Stimulated activated CD8-positive, alpha-beta memory T cell treated with anti-CD3 and anti-CD28 coated beads, Interleukin-12 subunit alpha, Interleukin-12 subunit beta, amount 100 ng/mL, for 1 hour (primary cell): ENCODE results near the gene EYA2.
"Not testable (repeated sequence)": the region's sequence is repeated elsewhere in the genome, so short reads cannot be mapped to it uniquely, and the experiment has no call there.

Experiments used
- DNase-seq: peaks from one replicate; pipeline ENCODE4 v3.0.0-alpha.2; 2020; ENCODE audit warnings: low read depth

EYA2 gene

DNA sequence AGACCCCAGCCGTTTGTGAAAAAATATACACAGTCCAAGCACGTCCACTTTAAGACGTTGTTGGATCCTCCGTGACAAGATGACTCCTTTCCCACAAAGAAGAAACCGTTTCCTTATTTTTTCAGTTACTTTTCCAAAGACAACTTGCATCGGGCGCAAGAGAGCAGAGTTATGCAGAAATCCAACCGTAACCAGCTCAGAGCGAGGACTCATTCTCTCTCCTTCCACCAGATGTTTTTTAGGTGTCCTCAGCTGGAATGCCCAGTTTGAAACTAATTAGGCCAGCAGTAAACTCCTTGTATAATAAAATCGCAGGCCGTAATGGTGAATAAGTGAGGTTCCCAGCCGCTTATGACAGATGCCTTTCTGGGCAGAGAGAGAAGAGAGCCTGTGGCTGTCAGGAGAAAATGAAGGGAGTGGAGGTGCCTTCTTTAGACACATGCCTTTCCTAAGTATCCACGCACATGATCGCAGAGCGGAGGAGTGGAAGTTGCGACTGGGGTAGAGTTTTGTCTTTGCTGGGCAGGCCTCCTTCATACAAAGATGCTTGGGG, 2.8 kb downstream of the EYA2 start:
- DNase-seq, result no peak

GRCh38 chr20:46898423-46898822, 3.8 kb downstream of the EYA2 start:
- no peak for DNase-seq

DNA sequence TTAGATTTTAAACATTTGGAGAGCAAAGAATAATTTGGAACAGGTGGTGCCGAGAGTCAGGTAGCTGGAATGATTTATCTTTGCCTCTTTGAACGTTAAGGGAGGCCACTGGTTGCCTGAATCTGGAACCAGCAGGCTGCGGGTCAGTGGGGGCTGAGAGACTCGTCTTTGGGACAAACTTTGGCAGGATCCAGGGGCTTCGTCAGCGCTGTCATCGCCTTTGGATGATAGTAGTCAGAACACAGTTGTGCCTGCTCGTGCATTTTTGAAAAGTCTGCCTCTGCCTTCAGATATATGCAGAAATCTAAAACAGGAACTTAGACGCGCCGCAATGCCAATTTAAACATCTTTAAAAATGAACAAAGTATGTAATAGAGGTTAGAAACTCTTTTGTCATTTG, 5.0 kb downstream of the EYA2 start:
- no peak for DNase-seq

GRCh38 chr20:46900086-46900485, 5.4 kb downstream of the EYA2 start:
- no peak for DNase-seq

DNA sequence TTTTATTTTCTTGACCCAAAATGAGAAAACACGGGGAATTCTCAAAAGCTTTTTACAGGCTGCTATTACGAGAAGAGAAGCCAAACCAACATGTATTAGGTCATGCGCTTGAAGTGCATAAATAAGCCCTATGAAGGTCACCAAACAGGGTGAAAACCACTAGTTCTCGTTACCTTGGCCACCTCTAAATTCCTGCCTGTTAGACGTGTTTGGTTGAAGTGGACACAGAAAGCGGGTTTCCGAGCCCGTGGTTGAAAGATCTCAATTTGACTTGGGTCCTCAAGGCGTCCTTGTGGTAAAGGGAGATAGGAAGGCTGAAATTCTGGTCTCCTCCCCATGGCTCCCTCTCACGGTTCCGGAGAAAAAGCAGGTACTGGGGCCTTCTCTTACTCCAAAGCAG, 6.2 kb downstream of the EYA2 start:
- no peak for DNase-seq

GRCh38 chr20:46901638-46902037, 7.0 kb downstream of the EYA2 start:
- no peak for DNase-seq

- DNase-seq, result no peak
These were observed 8.6 kb downstream of the EYA2 start for GRCh38 chr20:46903256-46903655.

DNA sequence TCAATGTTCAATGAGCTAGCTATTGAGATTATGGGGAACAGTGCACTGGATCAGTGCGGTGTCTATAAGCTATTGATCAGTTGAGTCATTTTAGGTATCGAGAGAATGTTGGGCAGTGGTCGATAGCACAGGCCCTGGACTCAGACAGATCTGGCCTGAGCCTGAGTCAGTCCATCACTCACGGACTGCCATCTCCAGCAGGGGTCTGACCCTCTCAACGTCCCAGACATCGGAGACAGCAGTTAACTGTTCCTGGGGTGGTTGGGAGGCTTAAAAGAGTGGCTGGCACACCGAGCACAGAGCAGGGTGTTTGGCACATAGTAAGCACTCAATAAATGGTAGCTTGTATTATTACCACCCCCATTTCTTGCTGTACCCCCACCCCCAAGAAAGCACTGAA, 9.3 kb downstream of the EYA2 start:
- DNase-seq, result no peak

GRCh38 chr20:46905364-46906125, 10.9 kb downstream of the EYA2 start:
- DNase-seq, result no peak

- no peak for DNase-seq
These were observed 18.8 kb downstream of the EYA2 start for GRCh38 chr20:46913329-46914044.

DNA sequence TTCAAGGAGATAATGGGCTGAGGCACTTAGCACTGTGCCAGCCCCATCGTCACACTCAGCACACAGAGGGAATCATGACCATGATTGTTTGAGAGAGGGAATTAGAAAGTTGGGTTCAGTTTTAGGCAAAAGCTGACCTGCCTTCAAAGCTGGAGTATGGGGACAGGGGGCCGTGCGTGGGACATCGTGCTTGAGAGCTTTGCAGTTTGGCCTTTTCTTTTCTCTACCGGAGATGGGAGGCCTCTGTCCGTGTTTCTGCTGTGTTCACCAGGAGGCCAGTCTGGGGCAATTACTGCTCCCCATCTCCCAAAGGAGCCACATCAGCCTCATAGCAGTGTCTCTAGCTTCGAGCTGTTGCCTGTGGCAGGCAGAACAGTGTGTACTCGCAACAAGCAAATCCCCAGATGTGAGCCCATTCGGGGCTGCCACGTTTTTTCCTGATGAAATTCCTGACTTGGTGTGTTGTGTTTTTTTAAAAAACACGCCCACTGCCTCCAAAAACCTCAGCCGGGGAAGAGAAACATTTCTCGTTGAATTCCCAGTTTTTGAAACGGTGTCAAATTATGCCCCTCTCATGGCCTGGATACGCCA, 20.2 kb downstream of the EYA2 start:
- no peak for DNase-seq

DNA sequence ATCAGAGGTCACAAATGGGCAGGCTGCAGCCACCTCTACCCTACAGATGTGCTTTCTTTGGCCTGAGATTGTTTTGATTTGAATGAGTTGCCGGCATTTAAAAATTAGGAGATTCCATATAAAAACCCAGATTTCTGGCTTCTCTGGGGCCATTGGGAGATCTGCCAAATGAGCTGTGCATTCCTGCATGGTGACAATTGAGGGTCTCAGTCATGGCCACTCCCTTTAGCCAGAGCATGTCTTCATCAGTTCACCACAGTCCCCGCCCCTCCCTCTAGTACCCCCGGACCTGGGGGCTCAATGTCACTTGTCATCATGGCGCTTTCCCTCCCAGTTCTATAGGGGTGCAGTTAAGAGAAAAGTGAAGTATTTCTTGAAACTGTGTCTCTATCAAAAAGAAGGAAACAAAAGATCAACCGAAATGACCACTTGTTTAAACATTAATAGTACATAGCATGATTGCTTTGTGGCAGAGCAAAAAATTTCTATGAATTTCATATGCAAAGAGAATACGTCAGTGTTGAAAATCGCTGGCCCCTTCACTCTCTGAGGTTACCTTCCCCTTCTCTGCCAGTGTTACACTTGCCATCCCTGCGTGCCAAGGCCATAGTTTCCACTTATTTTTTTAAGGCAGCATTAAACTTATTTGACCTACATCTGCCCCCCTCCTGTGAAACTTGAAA, 21.1 kb downstream of the EYA2 start:
- DNase-seq, result no peak

GRCh38 chr20:46916258-46916603, 21.6 kb downstream of the EYA2 start:
- DNase-seq, result no peak

- DNase-seq, result no peak
These were observed 22.5 kb downstream of the EYA2 start for GRCh38 chr20:46917155-46917554.

DNA sequence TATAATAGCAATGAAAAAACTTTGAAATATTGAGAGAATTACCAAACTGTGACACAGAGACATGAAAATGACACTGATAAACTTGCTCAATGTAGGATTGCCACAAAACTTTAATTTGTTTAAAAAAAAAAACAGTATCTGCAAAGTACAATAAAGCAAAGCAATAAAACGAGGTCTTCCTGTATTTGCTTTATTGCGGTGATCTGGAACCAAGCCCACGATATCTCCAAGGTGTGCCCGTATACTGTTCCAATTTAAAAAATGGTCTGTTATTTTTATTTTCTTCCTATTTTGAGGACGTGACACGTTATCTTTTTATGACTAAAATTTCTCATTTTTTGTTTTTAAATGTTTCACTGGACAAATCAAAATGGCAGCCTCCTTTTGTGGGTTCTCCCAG, 25.5 kb downstream of the EYA2 start:
- no peak for DNase-seq

DNA sequence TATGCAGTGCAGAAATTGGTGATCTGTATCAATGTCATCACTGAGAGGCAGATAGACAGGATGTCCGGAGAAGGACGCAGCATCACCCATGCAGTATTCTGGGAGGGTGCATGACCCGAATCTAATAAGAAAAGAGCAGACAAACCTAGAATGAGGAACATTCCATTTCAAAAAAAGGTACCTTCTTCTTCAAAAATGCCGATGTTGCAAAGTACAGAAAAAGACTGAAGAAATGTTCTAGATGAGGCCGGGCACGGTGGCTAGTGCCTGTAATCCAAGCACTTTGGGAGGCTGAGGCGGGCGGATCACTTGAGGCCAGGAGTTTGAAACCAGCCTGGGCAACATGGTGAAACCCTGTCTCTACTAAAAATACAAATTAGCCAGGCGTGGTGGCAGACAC, 28.2 kb downstream of the EYA2 start:
- DNase-seq, result not testable (repeated sequence)

DNA sequence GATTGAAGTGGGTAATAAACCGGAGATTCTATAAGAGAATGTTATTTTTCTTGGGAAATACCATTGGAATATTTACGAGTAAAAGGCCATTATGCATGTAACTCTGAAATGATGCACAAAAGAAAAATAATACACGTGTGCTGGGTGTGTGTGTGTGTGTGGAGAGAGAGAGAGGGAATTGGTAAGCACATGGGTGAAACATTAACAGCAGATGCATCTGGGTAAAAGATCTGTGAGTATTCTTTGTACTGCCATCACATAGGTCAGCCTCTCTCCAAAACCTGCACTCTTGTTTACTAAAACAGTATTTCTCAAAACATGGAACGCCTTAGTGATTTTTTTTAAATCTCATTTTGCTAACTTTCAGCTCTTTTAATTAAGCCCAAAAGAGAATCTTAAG, 28.9 kb downstream of the EYA2 start:
- DNase-seq, result no peak

DNA sequence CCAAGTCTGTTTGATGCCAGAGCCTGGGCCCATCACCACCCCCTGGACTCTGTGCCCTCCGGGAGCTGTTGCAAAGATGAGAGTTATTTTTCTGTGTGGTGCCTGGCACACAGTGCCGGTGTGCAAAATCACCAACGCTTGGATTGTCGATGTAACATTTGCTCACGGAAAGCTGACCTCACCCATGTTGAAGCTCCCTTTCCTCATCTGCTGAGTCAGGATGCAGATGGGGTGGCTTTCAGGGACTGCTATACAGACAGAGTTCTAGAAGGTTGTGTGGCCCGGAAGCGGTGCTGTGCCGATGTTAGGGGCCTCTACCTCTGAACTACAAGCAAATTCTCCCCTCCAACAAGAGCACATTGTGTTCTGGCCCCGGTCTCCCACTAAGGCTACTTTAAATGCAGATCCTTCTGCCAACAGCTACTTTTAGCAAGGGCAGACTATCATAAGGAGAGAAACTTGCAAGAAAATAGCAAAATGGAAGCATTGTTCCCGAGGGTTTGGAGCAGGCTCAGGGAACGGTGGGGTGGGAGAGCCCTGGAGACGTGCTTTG, 34.0 kb downstream of the EYA2 start:
- no peak for DNase-seq

- DNase-seq, result no peak
These were observed 35.3 kb downstream of the EYA2 start for GRCh38 chr20:46929902-46930301.

- no peak for DNase-seq
These were observed 36.1 kb downstream of the EYA2 start for GRCh38 chr20:46930640-46931339.

DNA sequence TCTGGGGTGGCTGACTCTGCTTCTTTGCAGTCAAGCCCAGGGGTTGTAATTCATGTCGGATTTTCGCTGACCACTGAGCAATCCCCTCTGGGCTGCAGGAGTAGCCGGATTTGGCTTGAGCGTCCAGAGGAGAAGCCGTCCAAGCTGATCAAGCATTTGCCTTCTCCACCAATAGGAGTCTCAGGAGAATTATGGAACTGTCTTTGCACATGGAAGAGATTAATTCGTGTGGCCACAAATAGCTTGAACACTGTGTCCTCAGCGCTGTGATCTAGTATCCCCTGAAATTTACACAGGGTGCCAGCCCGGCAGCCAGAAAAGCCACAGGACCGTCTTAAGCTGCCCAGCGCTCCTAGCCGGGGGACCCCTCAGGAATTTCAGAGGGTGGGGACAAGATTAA, 37.1 kb downstream of the EYA2 start:
- DNase-seq, result no peak

GRCh38 chr20:46932439-46932838, 37.8 kb downstream of the EYA2 start:
- DNase-seq, result not testable (repeated sequence)
